Right atrium auricular region (tissue), 2 donors: ENCODE measurements around the gene FOXN3. TPM values are rescaled to one million over a fixed set of nuclear protein-coding genes. Genes with fewer than 3 reads are reported as not detected.
A peak's percentile ranks its signal among the peaks of the same experiment; 100 is the strongest.

Experiments
- DNase-seq: peaks from one replicate; pipeline ENCODE4 v3.0.0-alpha.2; 2019; ENCODE audit warnings: low spot score
- H3K27ac ChIP-seq, 2 donors: fragments of 200-600 bp; sonication (generic); 1 replicate in 1 of 2; 2 replicates in 1 of 2; pipeline ENCODE4 v1.5.1; 2016 to 2019
- H3K27me3 ChIP-seq, 2 donors: fragments of 200-600 bp; sonication (generic); one replicate each; pipeline versions ENCODE4 v1.5.1 to v1.6.0; 2017 to 2019
- H3K36me3 ChIP-seq: fragments of 200-600 bp; sonication (generic); one replicate; pipeline ENCODE4 v1.5.1; 2016
- H3K4me1 ChIP-seq, 2 donors: fragments of 200-600 bp; sonication (generic); one replicate each; pipeline versions ENCODE4 v1.5.1 to v1.6.0; 2017 to 2019
- H3K4me3 ChIP-seq, 2 donors: fragments of 200-600 bp; sonication (generic); 1 replicate in 1 of 2; 2 replicates in 1 of 2; pipeline ENCODE4 v1.5.1; 2017 to 2019; ENCODE audit warnings: mild to moderate bottlenecking in 1 of 2, moderate library complexity in 1 of 2
- H3K9me3 ChIP-seq, 2 donors: fragments of 200-600 bp; sonication (generic); one replicate each; pipeline ENCODE4 v1.5.1; 2019
- total RNA-seq, 2 donors: library from RNA; depleted of rRNA; stranded (reverse); fragments of >200 nt; gene quantifications; one replicate each; pipeline ENCODE4 v1.1.0, GENCODE V29; 2016
- TF ChIP-seq, protein P1 (sequence below), 2 donors: fragments of 200-600 bp; sonication (generic); IDR thresholded peaks; one replicate each; pipeline ENCODE4 v1.5.1; 2019; ENCODE audit warnings: antibody characterized with exemption in 2 of 2

FOXN3 gene
- total RNA-seq, 2 donors from 2014 or later = 80.1 to 90.3 TPM

DNA sequence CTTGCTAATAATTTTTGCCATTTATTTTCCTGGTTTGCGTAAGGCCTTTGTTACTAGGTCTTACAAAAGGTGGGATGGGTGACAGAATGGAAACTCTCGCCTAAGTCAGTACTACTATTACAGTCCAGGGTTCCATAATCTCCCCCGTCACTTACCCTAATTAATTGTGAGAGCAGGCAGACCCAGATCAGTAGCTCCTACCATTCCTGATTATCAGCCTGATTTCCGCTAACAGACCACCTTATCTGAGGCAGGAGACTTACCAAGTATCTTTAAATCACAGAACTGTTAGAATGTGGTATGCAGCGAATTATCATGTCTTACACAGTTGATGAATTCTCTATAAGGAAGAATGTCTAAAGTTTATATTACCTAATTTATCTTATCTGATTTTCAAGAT is 234.7 kb downstream of the FOXN3 start:
- TF ChIP-seq, protein P1, sequence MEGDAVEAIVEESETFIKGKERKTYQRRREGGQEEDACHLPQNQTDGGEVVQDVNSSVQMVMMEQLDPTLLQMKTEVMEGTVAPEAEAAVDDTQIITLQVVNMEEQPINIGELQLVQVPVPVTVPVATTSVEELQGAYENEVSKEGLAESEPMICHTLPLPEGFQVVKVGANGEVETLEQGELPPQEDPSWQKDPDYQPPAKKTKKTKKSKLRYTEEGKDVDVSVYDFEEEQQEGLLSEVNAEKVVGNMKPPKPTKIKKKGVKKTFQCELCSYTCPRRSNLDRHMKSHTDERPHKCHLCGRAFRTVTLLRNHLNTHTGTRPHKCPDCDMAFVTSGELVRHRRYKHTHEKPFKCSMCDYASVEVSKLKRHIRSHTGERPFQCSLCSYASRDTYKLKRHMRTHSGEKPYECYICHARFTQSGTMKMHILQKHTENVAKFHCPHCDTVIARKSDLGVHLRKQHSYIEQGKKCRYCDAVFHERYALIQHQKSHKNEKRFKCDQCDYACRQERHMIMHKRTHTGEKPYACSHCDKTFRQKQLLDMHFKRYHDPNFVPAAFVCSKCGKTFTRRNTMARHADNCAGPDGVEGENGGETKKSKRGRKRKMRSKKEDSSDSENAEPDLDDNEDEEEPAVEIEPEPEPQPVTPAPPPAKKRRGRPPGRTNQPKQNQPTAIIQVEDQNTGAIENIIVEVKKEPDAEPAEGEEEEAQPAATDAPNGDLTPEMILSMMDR (IDR thresholded peaks at IDR 0.05) = no peak
- Histone ChIP-seq H3K27ac (no peak overlapping the region), H3K4me3 (no peak overlapping the region), H3K27me3 (no peaks in the 10 kb centered on the region), H3K36me3 (no peaks in the 10 kb centered on the region), H3K4me1 (peaks cover 0 to 68% of the 10 kb centered on the region in 2 donors), H3K9me3 (no peaks in the 10 kb centered on the region)
- no peak for DNase-seq

DNA sequence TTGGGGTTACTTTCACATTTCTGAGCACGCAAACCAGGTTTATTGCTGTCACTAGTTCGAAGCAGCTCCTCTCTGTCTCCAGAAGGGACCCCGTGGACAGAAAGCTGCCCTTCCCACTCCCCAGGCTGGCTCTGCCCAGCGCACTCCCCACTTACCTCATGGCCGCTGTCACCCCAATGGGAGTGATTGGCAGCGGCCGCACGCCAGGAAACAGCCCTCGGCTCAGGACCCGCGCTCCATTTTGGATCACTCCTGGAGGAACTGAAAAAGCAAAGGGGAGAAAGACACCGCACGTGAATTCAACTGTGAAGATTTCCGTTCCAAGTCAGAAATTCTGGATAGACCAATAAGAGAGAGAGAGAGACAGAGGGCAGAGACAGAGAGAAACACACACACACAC is 236.5 kb downstream of the FOXN3 start:
- Histone ChIP-seq H3K4me1 (peaks cover 0 to 50% of the 10 kb centered on the region in 2 donors), H3K27ac (peak overlapping the region in 1 of 2 donors; percentile 29), H3K9me3 (no peaks in the 10 kb centered on the region), H3K36me3 (peaks cover under 1% of the 10 kb centered on the region), H3K27me3 (no peaks in the 10 kb centered on the region), H3K4me3 (no peak overlapping the region)
- TF ChIP-seq, protein P1 (IDR thresholded peaks at IDR 0.05) = no peak
- DNase-seq = no peak

GRCh38 chr14:89179891-89180404 is 237.1 kb downstream of the FOXN3 start:
- peaks cover 3% of the 10 kb centered on the region for H3K36me3 ChIP-seq
- H3K4me1 ChIP-seq = peaks cover 0 to 44% of the 10 kb centered on the region in 2 donors
- DNase-seq = no peak
- no peak overlapping the region for H3K4me3 ChIP-seq
- H3K9me3 ChIP-seq = no peaks in the 10 kb centered on the region
- peak overlapping the region in 1 of 2 donors; percentile 29 for H3K27ac ChIP-seq
- no peaks in the 10 kb centered on the region for H3K27me3 ChIP-seq
- TF ChIP-seq, protein P1 (IDR thresholded peaks at IDR 0.05) = no peak

GRCh38 chr14:89178800-89179535 is 238.1 kb downstream of the FOXN3 start:
- no peak overlapping the region for H3K4me3 ChIP-seq
- TF ChIP-seq, protein P1 (IDR thresholded peaks at IDR 0.05) = no peak
- no peaks in the 10 kb centered on the region for H3K27me3 ChIP-seq
- no peaks in the 10 kb centered on the region for H3K9me3 ChIP-seq
- peaks cover 0 to 35% of the 10 kb centered on the region in 2 donors for H3K4me1 ChIP-seq
- H3K27ac ChIP-seq = peak overlapping the region in 1 of 2 donors; percentile 15
- no peak for DNase-seq
- H3K36me3 ChIP-seq = peaks cover 3% of the 10 kb centered on the region

- Histone ChIP-seq H3K4me1 (peaks cover 0 to 31% of the 10 kb centered on the region in 2 donors), H3K27me3 (no peaks in the 10 kb centered on the region), H3K36me3 (peaks cover 3% of the 10 kb centered on the region), H3K9me3 (no peaks in the 10 kb centered on the region), H3K27ac (peak overlapping the region in 1 of 2 donors; percentile 15), H3K4me3 (no peak overlapping the region)
- no peak for DNase-seq
- TF ChIP-seq, protein P1 (IDR thresholded peaks at IDR 0.05) = no peak
Observed at GRCh38 chr14:89178376-89178775, 238.7 kb downstream of the FOXN3 start.
